HepG2 (cell line): Measurements from ENCODE around the gene AGBL1. TPM values are rescaled to one million over a fixed set of nuclear protein-coding genes. Genes with fewer than 3 reads are reported as not detected.

Experiments
- ATAC-seq: fragments of 200-7000 bp; cut with Tn5 transposase; 3 replicates; pipeline ENCODE4 v1.9.1; 2020; ENCODE audit warnings: mild to moderate bottlenecking, moderate library complexity
- BruUV-seq: library from RNA; stranded (reverse); fragments of 400-500 nt; replicated peaks from 2 replicates; lab custom pipeline; 2021; lab: Mats Ljungman, UMichigan
- CTCF ChIA-PET: fragments of 300-600 bp; formaldehyde crosslinking; extraction: SDS; loops from one replicate; lab custom pipeline; 2021; ENCODE audit warnings: low total read pairs, inconsistent platforms, low intra/inter-chr PET ratio; lab: Yijun Ruan, JAX
- POLR2A ChIA-PET: fragments of 350-600 bp; sonication (Branson Sonifier 250); formaldehyde crosslinking; loops from one replicate; lab custom pipeline; 2020; ENCODE audit warnings: antibody characterized with exemption, inconsistent platforms; lab: Yijun Ruan, JAX
- DNase-seq: peaks from one replicate; pipeline ENCODE4 v3.0.0-alpha.2; 2015; ENCODE audit warnings: low spot score
- FAIRE-seq: peaks from 3 replicates; lab custom pipeline; 2011; peaks lifted over from hg19 to GRCh38; lab: Jason Lieb, UNC
- H2AFZ ChIP-seq: one replicate; pipeline ENCODE4 v1.6.1; 2011; ENCODE audit warnings: low read length, inconsistent platforms
- H3K27ac ChIP-seq: fragments of 300-600 bp; 3 replicates; pipeline ENCODE4 v1.8.0; 2011; ENCODE audit warnings: mixed run types, mild to moderate bottlenecking, mixed read lengths, low read length, inconsistent platforms; ENCODE audit not compliant: insufficient read depth; ENCODE audit errors: extremely low read length
- H3K27me3 ChIP-seq, 2 experiments: fragments of 200-600 bp in 1 of 2; 2 replicates in 1 of 2; 3 replicates in 1 of 2; pipeline versions ENCODE4 v1.6.0 to v1.8.0; 2011; ENCODE audit warnings: low read length in 2 of 2, mild to moderate bottlenecking in 2 of 2, moderate library complexity in 2 of 2, inconsistent platforms in 1 of 2; ENCODE audit not compliant: insufficient read depth in 2 of 2, control insufficient read depth in 1 of 2
- H3K36me3 ChIP-seq, 2 experiments: fragments of 200-600 bp in 1 of 2; replicated peaks in 1 of 2; 2 replicates in 1 of 2; 3 replicates in 1 of 2; pipeline versions ENCODE4 v1.5.1 to v1.8.0; 2011; ENCODE audit warnings: low read length in 2 of 2, inconsistent platforms in 1 of 2; ENCODE audit not compliant: insufficient read depth in 2 of 2, control insufficient read depth in 1 of 2
- H3K4me1 ChIP-seq: 2 replicates; pipeline ENCODE4 v1.5.1; 2012; ENCODE audit warnings: low read length, inconsistent platforms; ENCODE audit not compliant: insufficient read depth
- H3K4me2 ChIP-seq: 2 replicates; pipeline ENCODE4 v1.6.0; 2011; ENCODE audit warnings: low read depth, low read length, inconsistent platforms
- H3K4me3 ChIP-seq, 3 experiments: fragments of 200-600 bp in 1 of 3; sonication (generic), shearing (Covaris generic) in 1 of 3; replicated peaks in 1 of 3; 2 replicates each; pipeline ENCODE4 v1.5.1; 2011 to 2016; ENCODE audit warnings: low read length in 3 of 3, inconsistent platforms in 2 of 3, low read depth in 2 of 3, mild to moderate bottlenecking in 2 of 3, control low read depth in 1 of 3, mixed read lengths in 1 of 3; ENCODE audit not compliant: insufficient read depth in 1 of 3
- H3K79me2 ChIP-seq: one replicate; pipeline ENCODE4 v1.6.1; 2011; ENCODE audit warnings: low read length, inconsistent platforms; ENCODE audit not compliant: insufficient read depth
- H3K9ac ChIP-seq: 2 replicates; pipeline ENCODE4 v1.6.0; 2011; ENCODE audit warnings: mild to moderate bottlenecking, low read depth, low read length, inconsistent platforms; ENCODE audit not compliant: insufficient read depth
- H3K9me3 ChIP-seq: 2 replicates; pipeline ENCODE4 v1.5.1; 2012; ENCODE audit warnings: mild to moderate bottlenecking, low read length
- H4K20me1 ChIP-seq: 2 replicates; pipeline ENCODE4 v1.6.0; 2011; ENCODE audit warnings: inconsistent platforms, mild to moderate bottlenecking, low read length, moderate library complexity; ENCODE audit not compliant: insufficient read depth
- ARID5B ChIP-seq: IDR thresholded peaks from 2 replicates; pipeline ENCODE4 v1.4.0; 2020; ENCODE audit warnings: mild to moderate bottlenecking, missing genetic modification reagents
- HCFC1 ChIP-seq: fragments of 150-350 bp; IDR thresholded peaks from 2 replicates; pipeline ENCODE4 v1.6.1; 2014; ENCODE audit warnings: low read depth, low read length
- HDAC6 ChIP-seq: fragments of 200-600 bp; sonication (generic); IDR thresholded peaks from 2 replicates; pipeline ENCODE4 v1.7.0; 2017; ENCODE audit warnings: mild to moderate bottlenecking, antibody characterized with exemption, low read length, low read depth
- KLF6 ChIP-seq: IDR thresholded peaks from 2 replicates; pipeline ENCODE4 v1.8.0; 2016; ENCODE audit warnings: missing biosample characterization, missing genetic modification reagents
- NFATC3 ChIP-seq: sonication (generic); formaldehyde crosslinking; IDR thresholded peaks from 2 replicates; pipeline ENCODE4 v1.5.1; 2020; ENCODE audit warnings: mild to moderate bottlenecking, missing genetic modification reagents
- REPIN1 ChIP-seq: sonication (generic); formaldehyde crosslinking; IDR thresholded peaks from 2 replicates; pipeline ENCODE4 v1.8.0; 2022; ENCODE audit warnings: missing genetic modification reagents, low read depth, mild to moderate bottlenecking, borderline replicate concordance
- SCMH1 ChIP-seq: sonication (generic); formaldehyde crosslinking; IDR thresholded peaks from 2 replicates; pipeline ENCODE4 v1.9.0; 2021; ENCODE audit warnings: missing genetic modification reagents, mild to moderate bottlenecking, borderline replicate concordance
- SIN3B ChIP-seq: fragments of 150-350 bp; IDR thresholded peaks from 2 replicates; pipeline ENCODE4 v1.6.1; 2014; ENCODE audit warnings: low read length
- ZSCAN12 ChIP-seq: sonication (generic); formaldehyde crosslinking; IDR thresholded peaks from 2 replicates; pipeline ENCODE4 v1.9.0; 2021; ENCODE audit warnings: mild to moderate bottlenecking, missing genetic modification reagents
- WGBS: methylation state at CpG from one replicate; pipeline ENCODE4 v1.1.6; 2017; ENCODE audit warnings: low lambda C conversion rate; 5-methylcytosine and 5-hydroxymethylcytosine counted together
- in situ Hi-C: cut with HindIII; loops from 2 replicates; pipeline ENCODE4 v1.10.0; 2017; ENCODE audit warnings: low pct_unique_long_range_greater_than_20kb; ENCODE audit not compliant: extremely low pct_ligation_motif_present
- intact Hi-C: fragments of 100-400 bp; cut with micrococcal nuclease; formaldehyde crosslinking; loops from one replicate; pipeline ENCODE4 v1.10.0; 2022; ENCODE audit not compliant: unreplicated experiment
- polyA plus RNA-seq, 8 experiments: library from polyadenylated mRNA; depleted of rRNA in 3 of 8; stranded (reverse) in 7 of 8; unstranded in 1 of 8; fragments of >200 nt; fragmentation: Illumina TruSeq in 4 of 8; extraction: Trizol in 4 of 8; gene quantifications; 2 replicates each; pipeline versions ENCODE4 v1.2.1 to v1.2.3, GENCODE V29; 2011 to 2016; ENCODE audit warnings: low read depth in 4 of 8, missing spikeins in 1 of 8, mixed read lengths in 1 of 8; ENCODE audit not compliant: insufficient read depth in 1 of 8
- total RNA-seq, 5 experiments: library from RNA; depleted of rRNA; stranded (reverse); fragments of >200 nt; fragmentation: Illumina TruSeq; extraction: Trizol; gene quantifications; 2 replicates each; pipeline ENCODE4 v1.2.3, GENCODE V29; 2016; ENCODE audit warnings: low read depth in 1 of 5
- TF ChIP-seq, protein P1 (sequence below): sonication (generic); formaldehyde crosslinking; IDR thresholded peaks from 2 replicates; pipeline ENCODE4 v1.5.1; 2020; ENCODE audit warnings: mild to moderate bottlenecking, missing genetic modification reagents, moderate library complexity
- TF ChIP-seq, protein P2 (sequence below): sonication (generic); formaldehyde crosslinking; IDR thresholded peaks from 2 replicates; pipeline ENCODE4 v1.4.0; 2020; ENCODE audit warnings: missing genetic modification reagents, borderline replicate concordance
- TF ChIP-seq, protein P3 (sequence below): sonication (generic); formaldehyde crosslinking; IDR thresholded peaks from 2 replicates; pipeline ENCODE4 v1.4.0; 2020; ENCODE audit warnings: low read depth, mild to moderate bottlenecking, missing genetic modification reagents

AGBL1 gene
- total and polyA plus RNA-seq, 2 of the 13 experiments (the other 11 are each of a cell fraction or from before 2014, with no cell fraction given), result 0.01 TPM; not detected in 1

DNA sequence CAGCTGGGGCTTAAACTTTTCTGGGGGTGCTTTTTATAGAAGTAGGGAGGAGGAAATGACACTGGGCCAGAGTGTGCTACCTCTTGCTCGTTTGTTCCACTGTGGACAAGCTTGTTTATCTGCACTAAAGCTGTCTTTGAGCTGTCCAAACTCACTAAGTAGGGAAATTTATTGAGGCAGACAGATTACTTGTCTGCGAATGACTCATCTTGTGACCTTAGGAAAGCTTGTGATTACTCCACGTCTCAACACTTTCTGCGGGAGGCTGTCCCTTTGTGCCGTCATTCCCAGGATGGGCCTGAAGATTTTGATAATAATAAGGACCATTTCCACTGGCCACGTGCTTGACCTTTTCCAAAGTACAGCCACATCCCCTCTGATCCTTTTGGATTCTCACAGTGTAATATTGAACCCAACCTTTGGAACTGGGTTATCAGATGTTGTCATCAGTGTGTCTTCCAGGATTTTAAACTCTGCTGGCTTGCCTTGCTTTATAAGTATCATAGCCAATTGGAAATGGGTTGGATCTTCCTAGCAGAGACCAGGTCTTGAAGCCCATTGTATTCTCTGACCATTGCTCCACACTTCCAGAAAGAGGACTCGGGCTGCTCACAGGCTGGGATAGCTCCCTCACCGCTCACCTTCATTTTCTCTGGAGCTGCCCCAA lies 84.7 kb downstream of the AGBL1 start:
- H3K36me3 ChIP-seq, result no peaks in the 10 kb centered on the region
- H3K4me2 ChIP-seq, result no peak overlapping the region
- H3K27me3 ChIP-seq, result no peaks in the 10 kb centered on the region
- no peak for FAIRE-seq
- no peak for DNase-seq
- 10% methylated on average over 8 of the region's 8 CpGs for WGBS
- no TSS peak for BruUV-seq
- no peaks in the 10 kb centered on the region for H3K9me3 ChIP-seq
- intact Hi-C loops (no loop called here), in situ Hi-C loops (no loop called here)
- POLR2A ChIA-PET, result no interaction called here
- H3K4me1 ChIP-seq, result no peaks in the 10 kb centered on the region
- no peak overlapping the region for H3K27ac ChIP-seq
- H3K9ac ChIP-seq, result no peak overlapping the region
- no peak for ATAC-seq
- H3K4me3 ChIP-seq, result no peak overlapping the region
- H3K79me2 ChIP-seq, result no peaks in the 10 kb centered on the region
- H2AFZ ChIP-seq, result no peak overlapping the region
- H4K20me1 ChIP-seq, result no peaks in the 10 kb centered on the region
- TF ChIP-seq, protein P1, sequence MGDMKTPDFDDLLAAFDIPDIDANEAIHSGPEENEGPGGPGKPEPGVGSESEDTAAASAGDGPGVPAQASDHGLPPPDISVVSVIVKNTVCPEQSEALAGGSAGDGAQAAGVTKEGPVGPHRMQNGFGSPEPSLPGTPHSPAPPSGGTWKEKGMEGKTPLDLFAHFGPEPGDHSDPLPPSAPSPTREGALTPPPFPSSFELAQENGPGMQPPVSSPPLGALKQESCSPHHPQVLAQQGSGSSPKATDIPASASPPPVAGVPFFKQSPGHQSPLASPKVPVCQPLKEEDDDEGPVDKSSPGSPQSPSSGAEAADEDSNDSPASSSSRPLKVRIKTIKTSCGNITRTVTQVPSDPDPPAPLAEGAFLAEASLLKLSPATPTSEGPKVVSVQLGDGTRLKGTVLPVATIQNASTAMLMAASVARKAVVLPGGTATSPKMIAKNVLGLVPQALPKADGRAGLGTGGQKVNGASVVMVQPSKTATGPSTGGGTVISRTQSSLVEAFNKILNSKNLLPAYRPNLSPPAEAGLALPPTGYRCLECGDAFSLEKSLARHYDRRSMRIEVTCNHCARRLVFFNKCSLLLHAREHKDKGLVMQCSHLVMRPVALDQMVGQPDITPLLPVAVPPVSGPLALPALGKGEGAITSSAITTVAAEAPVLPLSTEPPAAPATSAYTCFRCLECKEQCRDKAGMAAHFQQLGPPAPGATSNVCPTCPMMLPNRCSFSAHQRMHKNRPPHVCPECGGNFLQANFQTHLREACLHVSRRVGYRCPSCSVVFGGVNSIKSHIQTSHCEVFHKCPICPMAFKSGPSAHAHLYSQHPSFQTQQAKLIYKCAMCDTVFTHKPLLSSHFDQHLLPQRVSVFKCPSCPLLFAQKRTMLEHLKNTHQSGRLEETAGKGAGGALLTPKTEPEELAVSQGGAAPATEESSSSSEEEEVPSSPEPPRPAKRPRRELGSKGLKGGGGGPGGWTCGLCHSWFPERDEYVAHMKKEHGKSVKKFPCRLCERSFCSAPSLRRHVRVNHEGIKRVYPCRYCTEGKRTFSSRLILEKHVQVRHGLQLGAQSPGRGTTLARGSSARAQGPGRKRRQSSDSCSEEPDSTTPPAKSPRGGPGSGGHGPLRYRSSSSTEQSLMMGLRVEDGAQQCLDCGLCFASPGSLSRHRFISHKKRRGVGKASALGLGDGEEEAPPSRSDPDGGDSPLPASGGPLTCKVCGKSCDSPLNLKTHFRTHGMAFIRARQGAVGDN (CRISPR knock-in tag), result no peak
- no peak for TF ChIP-seq ZSCAN12 (CRISPR knock-in tag)
- TF ChIP-seq, protein P2, sequence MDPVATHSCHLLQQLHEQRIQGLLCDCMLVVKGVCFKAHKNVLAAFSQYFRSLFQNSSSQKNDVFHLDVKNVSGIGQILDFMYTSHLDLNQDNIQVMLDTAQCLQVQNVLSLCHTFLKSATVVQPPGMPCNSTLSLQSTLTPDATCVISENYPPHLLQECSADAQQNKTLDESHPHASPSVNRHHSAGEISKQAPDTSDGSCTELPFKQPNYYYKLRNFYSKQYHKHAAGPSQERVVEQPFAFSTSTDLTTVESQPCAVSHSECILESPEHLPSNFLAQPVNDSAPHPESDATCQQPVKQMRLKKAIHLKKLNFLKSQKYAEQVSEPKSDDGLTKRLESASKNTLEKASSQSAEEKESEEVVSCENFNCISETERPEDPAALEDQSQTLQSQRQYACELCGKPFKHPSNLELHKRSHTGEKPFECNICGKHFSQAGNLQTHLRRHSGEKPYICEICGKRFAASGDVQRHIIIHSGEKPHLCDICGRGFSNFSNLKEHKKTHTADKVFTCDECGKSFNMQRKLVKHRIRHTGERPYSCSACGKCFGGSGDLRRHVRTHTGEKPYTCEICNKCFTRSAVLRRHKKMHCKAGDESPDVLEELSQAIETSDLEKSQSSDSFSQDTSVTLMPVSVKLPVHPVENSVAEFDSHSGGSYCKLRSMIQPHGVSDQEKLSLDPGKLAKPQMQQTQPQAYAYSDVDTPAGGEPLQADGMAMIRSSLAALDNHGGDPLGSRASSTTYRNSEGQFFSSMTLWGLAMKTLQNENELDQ (CRISPR knock-in tag), result no peak
- TF ChIP-seq ARID5B (CRISPR knock-in tag), result no peak
- TF ChIP-seq SCMH1 (CRISPR knock-in tag), result no peak
- TF ChIP-seq HDAC6, result no peak
- TF ChIP-seq REPIN1 (CRISPR knock-in tag), result no peak
- TF ChIP-seq NFATC3 (CRISPR knock-in tag), result no peak
- no peak for TF ChIP-seq SIN3B
- TF ChIP-seq KLF6, result no peak
- TF ChIP-seq HCFC1, result no peak
- TF ChIP-seq, protein P3, sequence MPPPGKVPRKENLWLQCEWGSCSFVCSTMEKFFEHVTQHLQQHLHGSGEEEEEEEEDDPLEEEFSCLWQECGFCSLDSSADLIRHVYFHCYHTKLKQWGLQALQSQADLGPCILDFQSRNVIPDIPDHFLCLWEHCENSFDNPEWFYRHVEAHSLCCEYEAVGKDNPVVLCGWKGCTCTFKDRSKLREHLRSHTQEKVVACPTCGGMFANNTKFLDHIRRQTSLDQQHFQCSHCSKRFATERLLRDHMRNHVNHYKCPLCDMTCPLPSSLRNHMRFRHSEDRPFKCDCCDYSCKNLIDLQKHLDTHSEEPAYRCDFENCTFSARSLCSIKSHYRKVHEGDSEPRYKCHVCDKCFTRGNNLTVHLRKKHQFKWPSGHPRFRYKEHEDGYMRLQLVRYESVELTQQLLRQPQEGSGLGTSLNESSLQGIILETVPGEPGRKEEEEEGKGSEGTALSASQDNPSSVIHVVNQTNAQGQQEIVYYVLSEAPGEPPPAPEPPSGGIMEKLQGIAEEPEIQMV (CRISPR knock-in tag), result no peak
- CTCF ChIA-PET, result no interaction called here
